ENCODE measurements around the gene HAP1.

DNA sequence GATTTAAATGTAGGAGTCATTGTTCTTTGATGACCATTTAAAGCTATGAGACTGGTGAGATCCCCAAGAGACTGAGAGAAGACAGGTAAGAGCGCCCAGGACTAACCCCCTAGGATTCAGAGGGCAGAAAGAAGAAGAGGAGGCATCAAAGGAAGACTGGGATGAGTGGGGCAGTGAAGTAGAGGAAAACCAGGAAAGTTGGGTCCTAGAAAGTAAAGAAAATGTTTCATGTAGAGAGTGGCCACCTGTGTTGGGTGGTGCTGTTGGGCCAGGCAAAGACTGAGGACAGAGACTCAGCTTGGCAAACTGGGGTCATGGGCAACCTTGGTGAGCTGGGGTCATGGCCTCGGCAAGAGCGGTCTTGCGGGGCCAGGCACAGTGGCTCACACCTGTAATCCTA, 1.3 kb upstream of the HAP1 start:
- TF ChIP-seq POLR2A (IDR thresholded peaks at IDR 0.05; ENCODE audit: low read length) (no peak), GATA1 (IDR thresholded peaks at IDR 0.05; ENCODE audit: low read depth, low read length) (no peak)
